ENCODE measurements around the gene ABCG4. TPM values are rescaled to one million over a fixed set of nuclear protein-coding genes. Genes with fewer than 3 reads are reported as not detected.
"Not testable (repeated sequence)": the region's sequence is repeated elsewhere in the genome, so short reads cannot be mapped to it uniquely, and the experiment has no call there.

ABCG4 gene
- total RNA-seq, 1 experiment from 2014 or later, result 0.31 TPM

- peaks cover 6% of the 10 kb centered on the region for H3K36me3 ChIP-seq (replicated peaks; ENCODE audit: control insufficient read depth, insufficient read depth, low read length)
- no peak overlapping the region for H3K4me3 ChIP-seq (ENCODE audit: insufficient read depth, low read depth, low read length)
- H3K27me3 ChIP-seq (ENCODE audit: control insufficient read depth, insufficient read depth, low read length), result no peaks in the 10 kb centered on the region
- DNase-seq, result no peak
These were observed 23.0 kb upstream of the ABCG4 start for GRCh38 chr11:119125821-119126220.

- Histone ChIP-seq H3K4me3 (ENCODE audit: insufficient read depth, low read depth, low read length) (no peak overlapping the region), H3K36me3 (replicated peaks; ENCODE audit: control insufficient read depth, insufficient read depth, low read length) (peaks cover 11% of the 10 kb centered on the region), H3K27me3 (ENCODE audit: control insufficient read depth, insufficient read depth, low read length) (no peaks in the 10 kb centered on the region)
- DNase-seq, result no peak
These were observed 22.1 kb upstream of the ABCG4 start for GRCh38 chr11:119126675-119127268.

DNA sequence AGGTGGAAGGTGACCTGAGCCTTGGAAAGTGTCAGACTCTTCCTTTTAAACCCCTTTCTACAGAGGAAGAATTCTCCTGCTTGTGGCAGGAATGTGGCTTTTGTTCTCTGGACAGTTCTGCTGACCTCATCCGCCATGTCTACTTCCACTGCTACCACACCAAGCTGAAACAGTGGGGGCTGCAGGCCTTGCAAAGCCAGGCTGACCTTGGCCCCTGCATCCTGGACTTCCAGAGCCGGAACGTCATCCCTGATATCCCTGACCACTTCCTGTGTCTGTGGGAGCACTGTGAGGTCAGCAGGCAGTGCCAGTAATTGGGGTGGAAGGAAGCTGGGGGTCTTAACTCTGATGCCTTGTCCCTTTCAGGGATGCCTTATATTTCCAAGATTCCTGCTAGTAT, 18.2 kb upstream of the ABCG4 start:
- peaks cover 30% of the 10 kb centered on the region for H3K36me3 ChIP-seq (replicated peaks; ENCODE audit: control insufficient read depth, insufficient read depth, low read length)
- H3K27me3 ChIP-seq (ENCODE audit: control insufficient read depth, insufficient read depth, low read length), result no peaks in the 10 kb centered on the region
- H3K4me3 ChIP-seq (ENCODE audit: insufficient read depth, low read depth, low read length), result no peak overlapping the region
- no peak for DNase-seq

GRCh38 chr11:119134389-119134978, 14.4 kb upstream of the ABCG4 start:
- Histone ChIP-seq H3K36me3 (replicated peaks; ENCODE audit: control insufficient read depth, insufficient read depth, low read length) (peaks cover 30% of the 10 kb centered on the region), H3K4me3 (ENCODE audit: insufficient read depth, low read depth, low read length) (no peak overlapping the region), H3K27me3 (ENCODE audit: control insufficient read depth, insufficient read depth, low read length) (no peaks in the 10 kb centered on the region)
- peak; percentile 59 for DNase-seq

DNA sequence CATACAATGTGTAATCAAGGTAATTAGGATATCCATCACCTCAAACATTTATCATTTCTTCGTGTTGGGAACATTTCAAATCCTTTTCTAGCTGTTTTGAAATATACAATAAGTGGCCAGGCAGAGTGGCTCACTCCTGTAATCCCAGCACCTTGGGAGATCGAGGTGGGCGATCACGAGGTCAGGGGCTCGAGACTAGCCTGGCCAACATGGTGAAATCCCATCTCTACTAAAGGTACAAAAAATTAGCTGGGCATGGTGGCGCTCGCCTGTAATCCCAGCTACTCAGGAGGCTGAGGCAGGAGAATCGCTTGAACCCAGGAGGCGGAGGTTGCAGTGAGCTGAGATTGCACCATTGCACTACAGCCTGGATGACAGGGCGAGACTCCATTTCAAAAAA, 9.6 kb upstream of the ABCG4 start:
- not testable (repeated sequence) for H3K4me3 ChIP-seq (ENCODE audit: insufficient read depth, low read depth, low read length); DNase-seq; H3K36me3 ChIP-seq (replicated peaks; ENCODE audit: control insufficient read depth, insufficient read depth, low read length); H3K27me3 ChIP-seq (ENCODE audit: control insufficient read depth, insufficient read depth, low read length)

DNA sequence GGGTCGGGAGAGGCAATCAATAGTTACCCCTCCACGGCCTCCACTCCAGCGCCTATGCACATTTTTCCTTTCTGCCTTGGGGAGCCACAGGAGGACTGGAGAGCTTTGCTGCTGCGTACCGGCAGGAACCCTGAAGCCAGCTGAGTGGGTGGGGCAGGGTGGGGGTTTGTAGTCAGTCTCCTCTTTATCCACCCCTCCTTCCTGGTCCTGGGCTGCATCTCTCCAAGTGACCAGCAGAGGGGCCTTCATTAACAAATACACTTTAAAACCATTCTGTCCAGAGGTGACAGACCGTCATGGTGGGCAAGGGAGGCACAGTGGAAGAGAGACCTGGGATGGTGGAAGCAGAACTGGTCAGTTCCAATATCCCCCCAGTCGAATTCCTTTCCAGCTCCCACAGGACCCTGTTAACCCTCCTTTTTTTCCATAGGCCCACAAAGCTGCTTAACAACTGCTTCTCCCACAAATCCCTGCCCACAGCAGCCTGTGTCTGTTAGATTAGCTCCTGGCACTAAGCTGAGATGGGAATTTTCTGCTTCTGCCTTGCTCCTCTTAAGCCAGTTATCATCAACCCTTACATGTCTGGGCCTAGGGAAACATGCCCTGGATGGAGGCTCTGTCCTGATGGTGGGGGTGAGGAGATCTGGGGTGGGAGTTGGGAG, 3.9 kb upstream of the ABCG4 start:
- H3K4me3 ChIP-seq (ENCODE audit: insufficient read depth, low read depth, low read length), result no peak overlapping the region
- no peaks in the 10 kb centered on the region for H3K36me3 ChIP-seq (replicated peaks; ENCODE audit: control insufficient read depth, insufficient read depth, low read length)
- H3K27me3 ChIP-seq (ENCODE audit: control insufficient read depth, insufficient read depth, low read length), result peaks cover 25% of the 10 kb centered on the region
- DNase-seq, result peak; percentile 93

GRCh38 chr11:119145551-119145950, 3.3 kb upstream of the ABCG4 start:
- peaks cover 31% of the 10 kb centered on the region for H3K27me3 ChIP-seq (ENCODE audit: control insufficient read depth, insufficient read depth, low read length)

DNA sequence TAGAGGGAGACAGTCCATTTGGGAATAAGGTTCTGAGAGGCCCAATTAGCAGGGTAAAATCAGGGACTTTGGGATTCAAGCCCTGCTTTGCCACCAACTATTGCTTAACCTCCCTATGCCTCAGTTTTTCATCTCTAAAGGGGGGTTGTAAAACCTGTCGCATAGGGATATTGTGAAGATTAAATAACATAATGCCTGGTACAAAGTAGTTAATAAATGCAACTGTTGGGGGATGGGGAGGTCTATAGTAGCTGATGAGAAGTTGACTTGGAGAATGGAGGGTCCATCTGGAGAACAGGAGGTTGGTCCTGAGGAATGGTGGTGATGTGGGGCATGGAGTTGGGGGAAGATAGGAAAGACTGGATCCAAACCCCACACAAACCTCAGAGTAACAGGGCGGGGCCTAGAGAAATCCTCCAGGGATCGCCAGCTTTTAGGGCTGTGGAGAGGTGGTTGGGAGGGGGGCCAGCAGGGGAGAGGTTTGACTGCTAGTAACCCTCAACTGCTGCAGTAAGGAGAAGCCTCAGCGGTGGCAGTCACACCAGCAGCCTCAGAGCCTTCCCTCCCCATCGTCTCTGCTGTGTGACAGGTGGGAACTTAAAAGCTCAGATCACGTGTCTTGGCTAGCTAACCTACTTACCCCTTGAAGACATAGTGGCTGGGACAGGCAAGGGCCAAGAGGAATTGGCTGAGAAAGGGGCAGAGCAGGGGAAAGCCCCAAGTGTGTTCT, 1.1 kb upstream of the ABCG4 start:
- H3K36me3 ChIP-seq (replicated peaks; ENCODE audit: control insufficient read depth, insufficient read depth, low read length), result no peaks in the 10 kb centered on the region
- peaks cover 40% of the 10 kb centered on the region for H3K27me3 ChIP-seq (ENCODE audit: control insufficient read depth, insufficient read depth, low read length)
- peak; percentile 58 for DNase-seq
- H3K4me3 ChIP-seq (ENCODE audit: insufficient read depth, low read depth, low read length), result no peak overlapping the region

More at GRCh38 chr11:119145551-119145950, 3.3 kb upstream of the ABCG4 start:
- no peak for DNase-seq
- H3K36me3 ChIP-seq (replicated peaks; ENCODE audit: control insufficient read depth, insufficient read depth, low read length), result no peaks in the 10 kb centered on the region
- H3K4me3 ChIP-seq (ENCODE audit: insufficient read depth, low read depth, low read length), result no peak overlapping the region

GRCh38 chr11:119148720-119149017, 183 bp upstream of the ABCG4 start:
- DNase-seq, result no peak
- no peaks in the 10 kb centered on the region for H3K36me3 ChIP-seq (replicated peaks; ENCODE audit: control insufficient read depth, insufficient read depth, low read length)
- peaks cover 40% of the 10 kb centered on the region for H3K27me3 ChIP-seq (ENCODE audit: control insufficient read depth, insufficient read depth, low read length)
- H3K4me3 ChIP-seq (ENCODE audit: insufficient read depth, low read depth, low read length), result peak overlapping the region; percentile 69

DNA sequence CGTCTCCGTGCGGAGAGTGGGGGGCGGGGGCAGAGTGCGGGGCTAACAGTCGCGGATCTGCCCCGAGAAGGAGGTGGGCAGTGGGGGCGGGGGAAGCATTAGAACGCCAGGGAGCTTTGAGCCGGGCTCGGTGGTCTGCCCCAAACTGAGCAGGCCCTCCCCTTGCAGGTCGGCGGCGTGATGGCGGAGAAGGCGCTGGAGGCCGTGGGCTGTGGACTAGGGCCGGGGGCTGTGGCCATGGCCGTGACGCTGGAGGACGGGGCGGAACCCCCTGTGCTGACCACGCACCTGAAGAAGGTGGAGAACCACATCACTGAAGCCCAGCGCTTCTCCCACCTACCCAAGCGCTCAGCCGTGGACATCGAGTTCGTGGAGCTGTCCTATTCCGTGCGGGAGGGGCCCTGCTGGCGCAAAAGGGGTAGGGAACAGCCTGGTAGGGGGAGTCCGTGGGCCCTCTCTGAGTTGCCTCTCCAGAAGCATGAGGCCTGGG, 979 bp downstream of the ABCG4 start:
- DNase-seq, result no peak
- Histone ChIP-seq H3K4me3 (ENCODE audit: insufficient read depth, low read depth, low read length) (peak overlapping the region; percentile 69), H3K27me3 (ENCODE audit: control insufficient read depth, insufficient read depth, low read length) (peaks cover 40% of the 10 kb centered on the region), H3K36me3 (replicated peaks; ENCODE audit: control insufficient read depth, insufficient read depth, low read length) (no peaks in the 10 kb centered on the region)

DNA sequence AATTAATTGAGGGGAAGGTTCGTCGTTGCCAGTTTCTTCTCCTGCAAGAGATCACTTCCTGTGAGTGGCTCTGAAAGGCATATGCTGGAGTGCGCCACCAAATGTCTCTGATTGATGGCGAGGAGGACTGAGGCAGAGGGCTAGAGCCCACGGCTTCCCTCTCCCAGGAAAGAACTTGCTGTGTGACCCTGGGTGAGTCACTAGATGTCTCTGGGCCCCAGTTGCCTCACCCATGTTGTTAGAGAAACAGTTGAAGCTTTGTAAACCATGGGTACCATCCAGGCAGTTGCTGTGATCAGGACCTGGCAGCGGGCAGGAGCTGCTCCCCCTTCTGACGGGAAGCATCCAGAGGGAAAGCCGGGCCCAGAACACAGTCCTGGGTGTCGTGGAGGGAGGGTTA, 3.2 kb downstream of the ABCG4 start:
- no peak for DNase-seq
- Histone ChIP-seq H3K36me3 (replicated peaks; ENCODE audit: control insufficient read depth, insufficient read depth, low read length) (no peaks in the 10 kb centered on the region), H3K27me3 (ENCODE audit: control insufficient read depth, insufficient read depth, low read length) (peaks cover 40% of the 10 kb centered on the region), H3K4me3 (ENCODE audit: insufficient read depth, low read depth, low read length) (no peak overlapping the region)

DNA sequence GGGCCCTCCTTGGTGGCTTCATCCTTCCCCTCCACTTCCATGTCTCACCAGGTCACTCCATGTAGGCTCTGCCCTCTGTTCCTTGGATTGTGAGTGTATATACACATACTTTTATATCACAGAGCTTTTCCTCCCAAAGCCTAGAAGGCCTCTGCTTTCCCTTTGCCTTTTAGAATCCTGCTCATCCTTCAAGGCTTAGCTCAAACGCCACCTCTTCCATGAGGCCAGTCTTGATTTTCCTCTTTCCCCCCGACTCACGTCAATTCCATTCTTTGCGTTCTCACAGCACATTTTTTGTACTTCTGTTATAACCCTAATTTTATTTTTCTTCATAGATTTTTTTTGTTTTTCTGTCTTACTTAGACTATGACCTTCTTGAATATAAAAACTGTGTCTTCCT, 3.8 kb downstream of the ABCG4 start:
- no peak for DNase-seq
- Histone ChIP-seq H3K27me3 (ENCODE audit: control insufficient read depth, insufficient read depth, low read length) (peaks cover 37% of the 10 kb centered on the region), H3K36me3 (replicated peaks; ENCODE audit: control insufficient read depth, insufficient read depth, low read length) (no peaks in the 10 kb centered on the region), H3K4me3 (ENCODE audit: insufficient read depth, low read depth, low read length) (no peak overlapping the region)

DNA sequence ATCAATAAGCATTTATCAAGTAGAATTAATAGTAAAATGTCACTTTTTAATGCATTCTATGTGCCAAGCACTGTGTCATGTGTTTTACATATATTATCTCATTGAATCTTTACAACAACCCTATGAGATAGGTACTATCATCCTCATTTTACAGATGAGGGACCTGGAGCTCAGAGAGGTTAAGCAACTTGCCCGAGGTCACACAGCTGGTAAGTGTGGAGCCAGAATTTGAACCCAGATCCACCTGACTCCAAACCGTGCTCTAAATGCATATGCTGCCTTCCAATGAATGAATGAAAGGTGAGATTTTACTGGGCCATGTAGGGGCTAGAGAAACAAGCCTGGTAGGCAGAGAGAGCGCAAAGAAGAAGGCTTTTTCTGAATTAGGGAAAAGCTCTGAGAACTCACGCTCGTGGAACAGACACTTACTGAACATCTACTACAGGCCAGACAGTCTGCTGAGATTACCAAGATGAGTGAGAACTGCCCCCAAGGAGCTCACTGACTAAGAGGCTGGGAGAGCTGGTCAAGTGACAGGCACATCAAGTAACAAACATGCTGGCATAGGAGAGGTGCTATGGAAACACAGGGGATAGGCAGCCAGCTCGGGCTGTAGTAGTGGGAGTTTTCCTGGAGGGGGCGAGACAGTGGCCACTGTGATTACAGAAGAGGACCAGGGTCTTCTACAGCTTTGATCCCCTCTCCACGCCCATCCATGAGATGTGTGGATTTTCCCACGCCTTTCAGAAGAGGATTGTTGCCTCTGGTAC, 4.4 kb downstream of the ABCG4 start:
- peaks cover 31% of the 10 kb centered on the region for H3K27me3 ChIP-seq (ENCODE audit: control insufficient read depth, insufficient read depth, low read length)
- H3K36me3 ChIP-seq (replicated peaks; ENCODE audit: control insufficient read depth, insufficient read depth, low read length), result no peaks in the 10 kb centered on the region
- no peak overlapping the region for H3K4me3 ChIP-seq (ENCODE audit: insufficient read depth, low read depth, low read length)
- DNase-seq, result peak; percentile 75

- Histone ChIP-seq H3K4me3 (ENCODE audit: insufficient read depth, low read depth, low read length) (no peak overlapping the region), H3K27me3 (ENCODE audit: control insufficient read depth, insufficient read depth, low read length) (peaks cover 23% of the 10 kb centered on the region), H3K36me3 (replicated peaks; ENCODE audit: control insufficient read depth, insufficient read depth, low read length) (no peaks in the 10 kb centered on the region)
- no peak for DNase-seq
These were observed 5.3 kb downstream of the ABCG4 start for GRCh38 chr11:119154178-119154577.
